ENCODE measurements around the gene KRT7.
"Not testable (repeated sequence)": the region's sequence is repeated elsewhere in the genome, so short reads cannot be mapped to it uniquely, and the experiment has no call there.

Gene KRT7

GRCh38 chr12:52243259-52243855 is 10.3 kb downstream of the KRT7 start:
- DNase-seq = no peak

GRCh38 chr12:52243856-52244614 is 11.0 kb downstream of the KRT7 start:
- peak in 1 of 56 donors; percentile 24 for DNase-seq

- no peak for DNase-seq
These were observed 11.6 kb downstream of the KRT7 start for GRCh38 chr12:52244615-52244994.

GRCh38 chr12:52245259-52245961 is 12.4 kb downstream of the KRT7 start:
- DNase-seq = no peak

GRCh38 chr12:52245962-52246569 is 13.0 kb downstream of the KRT7 start:
- DNase-seq = no peak

GRCh38 chr12:52246720-52247621 is 13.9 kb downstream of the KRT7 start:
- peak in 1 of 56 donors; percentile 11 for DNase-seq

GRCh38 chr12:52247622-52248540 is 14.8 kb downstream of the KRT7 start:
- DNase-seq = no peak

- peak in 46 of 56 donors; percentile 8 to 79 (median 40) for DNase-seq
These were observed 15.8 kb downstream of the KRT7 start for GRCh38 chr12:52248541-52249461.

- DNase-seq = no peak
These were observed 16.5 kb downstream of the KRT7 start for GRCh38 chr12:52249511-52250047.

GRCh38 chr12:52250048-52250990 is 17.3 kb downstream of the KRT7 start:
- DNase-seq = no peak

- no peak for DNase-seq
These were observed 18.5 kb downstream of the KRT7 start for GRCh38 chr12:52251367-52252051.

- DNase-seq = not testable (repeated sequence)
These were observed 19.2 kb downstream of the KRT7 start for GRCh38 chr12:52252175-52252615.

- DNase-seq = no peak
These were observed 19.8 kb downstream of the KRT7 start for GRCh38 chr12:52252728-52253343.

GRCh38 chr12:52253391-52254179 is 20.5 kb downstream of the KRT7 start:
- no peak for DNase-seq
